WTC11 (cell line): ENCODE results near the gene APOA4. TPM values are rescaled to one million over a fixed set of nuclear protein-coding genes. Genes with fewer than 3 reads are reported as not detected.

Experiments used
- ATAC-seq: fragments of 200-7000 bp; cut with Tn5 transposase; 2 replicates; pipeline ENCODE4 v1.10.0; 2021; ENCODE audit warnings: mild to moderate bottlenecking, moderate library complexity
- CTCF ChIA-PET: fragments of 300-600 bp; sonication (Branson Sonifier 250); formaldehyde crosslinking; loops from one replicate; lab custom pipeline; 2021; ENCODE audit warnings: antibody characterized with exemption; lab: Charles Lee
- POLR2A ChIA-PET: fragments of 350-600 bp; sonication (Branson Sonifier 250); formaldehyde crosslinking; loops from one replicate; lab custom pipeline; 2021; ENCODE audit warnings: antibody characterized with exemption; lab: Charles Lee
- DNase-seq: peaks from one replicate; pipeline ENCODE4 v3.0.0; 2021; ENCODE audit warnings: low spot score
- H3K27ac Mint-ChIP-seq: 2 replicates; pipeline ENCODE4 v1.8.0; 2021; ENCODE audit warnings: mixed read lengths
- H3K27me3 Mint-ChIP-seq: 2 replicates; pipeline ENCODE4 v1.8.0; 2021; ENCODE audit warnings: low read depth, mild to moderate bottlenecking, moderate library complexity, mixed read lengths
- H3K36me3 Mint-ChIP-seq: 2 replicates; pipeline ENCODE4 v1.8.0; 2021; ENCODE audit warnings: mixed read lengths
- H3K4me1 Mint-ChIP-seq: 2 replicates; pipeline ENCODE4 v1.8.0; 2022; ENCODE audit warnings: mixed read lengths
- H3K4me3 Mint-ChIP-seq: 2 replicates; pipeline ENCODE4 v1.8.0; 2021; ENCODE audit warnings: mild to moderate bottlenecking, moderate library complexity, mixed read lengths
- H3K9me3 Mint-ChIP-seq: 2 replicates; pipeline ENCODE4 v1.8.0; 2021; ENCODE audit warnings: mixed read lengths
- ATF1 ChIP-seq: sonication (generic); formaldehyde crosslinking; IDR thresholded peaks from 2 replicates; pipeline ENCODE4 v1.8.1; 2023; ENCODE audit warnings: mild to moderate bottlenecking, moderate library complexity, missing genetic modification reagents
- ATF2 ChIP-seq: sonication (generic); formaldehyde crosslinking; IDR thresholded peaks from 2 replicates; pipeline ENCODE4 v1.8.1; 2022; ENCODE audit warnings: low read depth, missing genetic modification reagents, borderline replicate concordance
- ATF6 ChIP-seq: sonication (generic); formaldehyde crosslinking; IDR thresholded peaks from 2 replicates; pipeline ENCODE4 v1.8.1; 2023; ENCODE audit warnings: mild to moderate bottlenecking, missing genetic modification reagents
- E2F1 ChIP-seq: sonication (generic); formaldehyde crosslinking; IDR thresholded peaks from 2 replicates; pipeline ENCODE4 v1.8.0; 2022; ENCODE audit warnings: mild to moderate bottlenecking, missing genetic modification reagents
- ESRRA ChIP-seq: sonication (generic); formaldehyde crosslinking; IDR thresholded peaks from 2 replicates; pipeline ENCODE4 v1.8.1; 2022; ENCODE audit warnings: mild to moderate bottlenecking, missing genetic modification reagents, borderline replicate concordance
- FOXK1 ChIP-seq: sonication (generic); formaldehyde crosslinking; IDR thresholded peaks from 2 replicates; pipeline ENCODE4 v1.8.0; 2022; ENCODE audit warnings: mild to moderate bottlenecking, moderate library complexity, missing genetic modification reagents
- KAT7 ChIP-seq: sonication (generic); formaldehyde crosslinking; IDR thresholded peaks from 2 replicates; pipeline ENCODE4 v1.8.1; 2023; ENCODE audit warnings: missing genetic modification reagents, mild to moderate bottlenecking, borderline replicate concordance
- MXD4 ChIP-seq: fragments of 250-450 bp; sonication (Bioruptor Pico); IDR thresholded peaks from 2 replicates; pipeline ENCODE4 v1.8.0; 2021; ENCODE audit warnings: mild to moderate bottlenecking, moderate library complexity, borderline replicate concordance
- NFE2L1 ChIP-seq: sonication (generic); formaldehyde crosslinking; IDR thresholded peaks from 2 replicates; pipeline ENCODE4 v1.8.1; 2023; ENCODE audit warnings: missing genetic modification reagents
- NFYB ChIP-seq: sonication (generic); formaldehyde crosslinking; conservative IDR thresholded peaks from 2 replicates; pipeline ENCODE4 v1.8.0; 2022; ENCODE audit warnings: low read depth, missing genetic modification reagents
- NR1H2 ChIP-seq: sonication (generic); formaldehyde crosslinking; IDR thresholded peaks from 2 replicates; pipeline ENCODE4 v1.9.0; 2021; ENCODE audit warnings: mild to moderate bottlenecking, moderate library complexity, missing genetic modification reagents
- NR3C1 ChIP-seq: sonication (generic); formaldehyde crosslinking; conservative IDR thresholded peaks from 2 replicates; pipeline ENCODE4 v1.8.1; 2023; ENCODE audit warnings: low read depth, mild to moderate bottlenecking, missing genetic modification reagents
- RORB ChIP-seq: fragments of 250-450 bp; sonication (Bioruptor Pico); IDR thresholded peaks from 2 replicates; pipeline ENCODE4 v1.9.0; 2021; ENCODE audit warnings: mild to moderate bottlenecking
- SMAD4 ChIP-seq: sonication (generic); formaldehyde crosslinking; IDR thresholded peaks from 2 replicates; pipeline ENCODE4 v1.8.0; 2022; ENCODE audit warnings: mild to moderate bottlenecking, missing genetic modification reagents
- SOX15 ChIP-seq: fragments of 250-450 bp; sonication (Bioruptor Pico); IDR thresholded peaks from 2 replicates; pipeline ENCODE4 v1.9.0; 2021; ENCODE audit warnings: mild to moderate bottlenecking
- SP1 ChIP-seq: sonication (generic); formaldehyde crosslinking; conservative IDR thresholded peaks from 2 replicates; pipeline ENCODE4 v1.8.1; 2022; ENCODE audit warnings: missing genetic modification reagents
- TEAD1 ChIP-seq: sonication (generic); formaldehyde crosslinking; IDR thresholded peaks from 2 replicates; pipeline ENCODE4 v1.8.0; 2022; ENCODE audit warnings: mild to moderate bottlenecking, missing genetic modification reagents
- ZBTB43 ChIP-seq: sonication (generic); formaldehyde crosslinking; IDR thresholded peaks from 2 replicates; pipeline ENCODE4 v1.8.1; 2023; ENCODE audit warnings: mild to moderate bottlenecking, missing genetic modification reagents
- ZNF281 ChIP-seq: sonication (generic); formaldehyde crosslinking; IDR thresholded peaks from 2 replicates; pipeline ENCODE4 v1.8.0; 2023; ENCODE audit warnings: mild to moderate bottlenecking, missing genetic modification reagents
- ZNF423 ChIP-seq: fragments of 250-450 bp; sonication (Bioruptor Pico); IDR thresholded peaks from 2 replicates; pipeline ENCODE4 v2.1.2; 2022; ENCODE audit warnings: mild to moderate bottlenecking, moderate library complexity
- total RNA-seq: library from RNA; stranded (reverse); gene quantifications from 3 replicates; pipeline ENCODE4 v1.2.3, GENCODE V29; 2021

APOA4 gene
- total RNA-seq, 1 experiment from 2014 or later, result not detected

GRCh38 chr11:116870054-116870453 is 47.0 kb upstream of the APOA4 start:
- TF ChIP-seq NR1H2 (CRISPR knock-in tag) (no peak), RORB (CRISPR knock-in tag) (no peak), ATF6 (CRISPR knock-in tag) (no peak), E2F1 (CRISPR knock-in tag) (no peak), NFE2L1 (CRISPR knock-in tag) (no peak), SP1 (CRISPR knock-in tag) (no peak), KAT7 (CRISPR knock-in tag) (no peak), MXD4 (CRISPR knock-in tag) (no peak), ATF2 (CRISPR knock-in tag) (no peak)
- H3K36me3 Mint-ChIP-seq, result peaks cover 48% of the 10 kb centered on the region
- CTCF ChIA-PET, result interaction anchor here (1.0 to 1.6 kb wide), 3 partner anchors 10 to 274 kb away, joined by 3 to 8 read pairs (median 5); partner anchors contain the start of gene PAFAH1B2
- H3K9me3 Mint-ChIP-seq, result no peaks in the 10 kb centered on the region
- H3K27ac Mint-ChIP-seq, result no peak overlapping the region
- H3K27me3 Mint-ChIP-seq, result no peaks in the 10 kb centered on the region
- no peaks in the 10 kb centered on the region for H3K4me1 Mint-ChIP-seq
- DNase-seq (no peak), ATAC-seq (no peak)
- no peak overlapping the region for H3K4me3 Mint-ChIP-seq
- POLR2A ChIA-PET, result no interaction called here

GRCh38 chr11:116869610-116870009 is 46.5 kb upstream of the APOA4 start:
- ChIA-PET CTCF (interaction anchor here (0.8 to 1.5 kb wide), 3 partner anchors 10 to 275 kb away, joined by 3 to 5 read pairs (median 3); partner anchors contain the start of gene PAFAH1B2), POLR2A (no interaction called here)
- H3K4me1 Mint-ChIP-seq, result no peaks in the 10 kb centered on the region
- no peaks in the 10 kb centered on the region for H3K9me3 Mint-ChIP-seq
- ATAC-seq, result no peak
- no peak overlapping the region for H3K4me3 Mint-ChIP-seq
- DNase-seq, result no peak
- peaks cover 46% of the 10 kb centered on the region for H3K36me3 Mint-ChIP-seq
- H3K27ac Mint-ChIP-seq, result no peak overlapping the region
- H3K27me3 Mint-ChIP-seq, result no peaks in the 10 kb centered on the region
- TF ChIP-seq ESRRA (CRISPR knock-in tag) (no peak), FOXK1 (CRISPR knock-in tag) (no peak), NR3C1 (CRISPR knock-in tag) (no peak), ATF1 (no peak), ZNF281 (no peak), SOX15 (no peak)

GRCh38 chr11:116868066-116868465 is 45.0 kb upstream of the APOA4 start:
- ChIA-PET CTCF (interaction anchor here (0.5 to 1.4 kb wide), 4 partner anchors 28 to 271 kb away, joined by 3 to 5 read pairs (median 3); partner anchors contain the start of gene APOA5), POLR2A (no interaction called here)
- H3K4me1 Mint-ChIP-seq, result no peaks in the 10 kb centered on the region
- TF ChIP-seq SP1 (CRISPR knock-in tag), result no peak
- TF ChIP-seq ZBTB43 (CRISPR knock-in tag), result no peak
- no peak for TF ChIP-seq RORB (CRISPR knock-in tag)
- no peak for TF ChIP-seq ATF1
- TF ChIP-seq ZNF423 (CRISPR knock-in tag), result no peak
- TF ChIP-seq NFYB (CRISPR knock-in tag), result no peak
- TF ChIP-seq NFE2L1 (CRISPR knock-in tag), result no peak
- no peak for TF ChIP-seq SMAD4
- no peak for TF ChIP-seq TEAD1 (CRISPR knock-in tag)
- TF ChIP-seq, all 79 proteins: peak for 0
- H3K27me3 Mint-ChIP-seq, result no peaks in the 10 kb centered on the region
- no peak overlapping the region for H3K4me3 Mint-ChIP-seq
- DNase-seq, result no peak
- H3K36me3 Mint-ChIP-seq, result peaks cover 50% of the 10 kb centered on the region
- no peak for ATAC-seq
- no peaks in the 10 kb centered on the region for H3K9me3 Mint-ChIP-seq
- H3K27ac Mint-ChIP-seq, result no peak overlapping the region
